Activated naive CD8-positive, alpha-beta T cell treated with anti-CD3 and anti-CD28 coated beads, Interleukin-2, amount 50 U/mL, for 16 hours (primary cell): ENCODE results near the gene MRPL19.

Experiments used
- DNase-seq: peaks from one replicate; pipeline ENCODE4 v3.0.0-alpha.2; 2020; ENCODE audit warnings: low read depth, low spot score

MRPL19 gene

DNA sequence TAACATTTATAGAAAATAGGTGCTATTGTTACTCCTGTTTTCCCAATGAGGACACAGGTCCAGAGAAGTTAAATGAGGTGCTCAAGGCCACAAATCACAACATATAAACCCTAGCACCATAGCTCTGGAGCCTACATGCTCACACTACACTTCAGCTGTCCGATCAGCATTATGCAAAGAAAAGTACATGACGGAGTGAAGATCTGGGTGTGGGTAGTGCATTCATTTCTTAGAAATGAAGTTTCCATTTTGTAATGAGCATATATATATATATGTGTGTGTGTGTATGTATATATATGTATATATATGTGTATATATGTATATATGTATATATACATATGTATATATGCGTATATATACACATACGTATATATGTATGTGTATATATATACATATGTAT, 30.2 kb upstream of the MRPL19 start:
- no peak for DNase-seq

DNA sequence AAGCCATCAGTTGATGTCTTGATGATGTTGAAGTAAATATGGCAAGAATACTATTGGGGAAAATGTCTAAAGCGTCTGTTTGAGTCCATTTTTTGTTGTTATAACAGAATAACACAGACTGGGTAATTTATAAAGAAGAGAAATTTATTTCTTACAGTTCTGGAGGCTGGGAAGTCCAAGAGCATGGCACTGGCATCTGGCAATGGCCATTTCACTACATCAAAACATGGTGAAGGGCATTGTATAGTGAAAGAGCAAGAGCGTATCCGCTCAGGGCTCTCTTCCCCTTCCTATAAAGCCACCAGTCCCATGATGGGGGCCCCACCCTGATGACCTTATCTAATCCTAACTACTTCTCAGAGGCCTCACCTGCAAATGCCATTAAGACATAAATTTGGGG, 29.6 kb upstream of the MRPL19 start:
- DNase-seq: no peak

DNA sequence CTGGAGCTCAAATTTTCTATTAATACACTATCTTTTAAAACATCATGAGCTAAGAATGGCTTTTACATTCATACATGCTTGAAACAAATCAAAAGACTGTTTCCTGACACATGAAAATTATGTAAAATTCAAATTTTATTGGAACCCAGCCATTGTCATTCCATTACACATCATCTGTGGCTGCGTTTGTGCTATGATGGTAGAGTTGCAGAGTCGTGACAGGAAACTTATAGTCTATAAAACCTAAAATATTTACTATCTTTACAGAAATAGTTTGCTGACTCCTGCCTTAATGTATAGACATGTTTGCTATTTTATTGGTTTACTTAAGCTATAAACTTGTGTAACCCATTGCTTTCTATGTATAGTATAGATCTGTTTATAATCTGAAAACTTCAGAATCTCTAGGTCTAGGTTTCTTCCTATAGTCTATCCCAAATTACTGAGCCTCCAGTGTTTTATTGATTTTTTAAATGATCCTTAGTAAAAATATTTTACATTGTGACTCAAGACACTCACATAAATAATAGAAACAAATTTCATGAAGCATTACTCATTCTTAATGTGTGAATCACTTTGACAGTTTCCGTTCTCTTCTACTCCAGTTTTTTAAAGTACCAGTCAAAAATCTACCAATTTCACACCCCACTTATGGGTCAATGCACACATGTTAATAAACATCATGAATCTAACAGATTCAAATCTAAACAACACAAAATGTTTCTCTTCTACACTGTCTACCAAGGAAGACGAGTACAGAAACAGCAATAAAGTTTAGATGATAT, 26.4 kb upstream of the MRPL19 start:
- no peak for DNase-seq

DNA sequence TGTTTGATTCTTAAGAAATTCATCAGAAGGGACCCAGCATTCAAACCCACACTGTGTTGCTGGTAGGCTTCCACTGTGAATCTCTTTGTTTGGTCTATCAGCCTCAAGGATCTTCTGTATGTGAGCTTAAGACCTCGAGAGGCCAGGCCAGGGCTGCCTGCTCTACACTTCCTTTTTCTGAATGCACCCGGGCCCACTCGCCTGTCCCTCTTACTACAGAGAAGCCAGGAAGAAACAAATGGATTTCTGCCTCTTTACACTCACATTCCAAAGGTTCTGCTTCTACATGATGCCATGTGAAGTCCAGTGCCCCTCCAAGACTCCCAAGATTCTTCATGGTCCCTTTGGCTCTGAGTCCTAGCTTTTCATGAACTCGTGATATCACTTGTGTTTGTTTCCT, 25.4 kb upstream of the MRPL19 start:
- no peak for DNase-seq

DNA sequence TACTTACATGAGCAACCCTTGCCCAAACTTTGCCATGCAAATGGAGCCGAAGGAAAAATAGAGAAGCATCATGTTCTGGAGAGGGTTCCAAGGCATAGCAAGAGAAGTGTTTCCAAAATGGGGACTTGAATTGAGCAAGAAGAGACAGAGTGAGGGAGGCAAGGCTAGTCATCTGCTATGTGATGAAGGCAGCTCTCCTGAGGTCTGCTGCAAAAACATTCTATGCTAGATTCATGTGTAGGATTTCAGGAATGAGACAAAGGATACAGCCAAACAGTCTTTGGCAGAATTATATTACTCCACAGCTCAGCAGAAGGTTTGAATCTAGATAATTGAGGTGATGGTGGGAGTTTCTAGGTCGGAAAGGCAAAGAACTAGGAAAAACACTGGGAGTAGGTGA, 24.1 kb upstream of the MRPL19 start:
- DNase-seq: no peak

DNA sequence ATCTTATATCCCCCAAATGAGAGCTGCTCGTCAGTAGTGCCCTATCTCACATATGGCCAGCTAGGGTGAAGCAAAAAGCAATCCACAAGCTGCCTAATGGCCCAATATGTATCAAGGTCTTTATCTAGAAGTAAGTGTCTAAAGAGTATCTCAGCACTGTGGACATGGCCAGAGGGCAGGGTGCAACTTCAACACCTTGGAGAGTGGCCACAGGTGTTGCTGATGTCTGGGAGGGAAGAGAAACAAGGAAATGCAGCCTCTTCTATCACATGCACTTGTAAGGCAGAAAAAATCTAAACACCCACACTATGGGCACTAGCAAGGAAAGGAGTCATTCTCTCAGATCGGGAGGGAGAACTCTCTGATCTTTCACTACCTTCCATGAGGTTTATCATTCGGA, 23.7 kb upstream of the MRPL19 start:
- no peak for DNase-seq

DNA sequence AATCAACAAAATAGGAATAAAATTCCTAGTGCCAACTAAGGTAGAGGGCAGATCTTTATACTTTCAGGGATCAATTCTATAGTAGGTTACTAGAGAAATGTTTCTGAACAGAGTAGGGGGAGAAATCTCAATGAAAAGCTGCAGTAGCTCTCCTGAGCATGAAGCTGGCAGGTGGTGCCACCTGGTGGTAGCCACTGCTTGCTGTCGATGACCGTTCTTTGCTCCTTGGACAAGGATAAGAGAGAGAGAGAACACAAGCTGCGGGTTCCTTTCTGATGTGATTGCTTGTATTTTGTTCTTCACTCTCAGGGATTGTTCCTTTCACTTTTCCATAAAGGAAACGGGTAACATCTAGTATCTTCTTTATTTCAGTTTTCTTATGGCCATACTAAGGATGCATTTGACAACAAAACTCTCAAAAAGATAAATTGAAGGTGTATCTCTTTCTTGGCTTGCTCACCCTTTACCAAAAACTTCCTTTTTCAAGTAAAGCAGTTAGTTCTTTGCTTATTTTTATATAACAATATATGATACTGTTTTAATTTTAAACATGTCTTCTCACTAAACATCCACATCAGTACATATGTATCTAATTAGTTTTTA, 18.6 kb upstream of the MRPL19 start:
- DNase-seq: peak; percentile 27

DNA sequence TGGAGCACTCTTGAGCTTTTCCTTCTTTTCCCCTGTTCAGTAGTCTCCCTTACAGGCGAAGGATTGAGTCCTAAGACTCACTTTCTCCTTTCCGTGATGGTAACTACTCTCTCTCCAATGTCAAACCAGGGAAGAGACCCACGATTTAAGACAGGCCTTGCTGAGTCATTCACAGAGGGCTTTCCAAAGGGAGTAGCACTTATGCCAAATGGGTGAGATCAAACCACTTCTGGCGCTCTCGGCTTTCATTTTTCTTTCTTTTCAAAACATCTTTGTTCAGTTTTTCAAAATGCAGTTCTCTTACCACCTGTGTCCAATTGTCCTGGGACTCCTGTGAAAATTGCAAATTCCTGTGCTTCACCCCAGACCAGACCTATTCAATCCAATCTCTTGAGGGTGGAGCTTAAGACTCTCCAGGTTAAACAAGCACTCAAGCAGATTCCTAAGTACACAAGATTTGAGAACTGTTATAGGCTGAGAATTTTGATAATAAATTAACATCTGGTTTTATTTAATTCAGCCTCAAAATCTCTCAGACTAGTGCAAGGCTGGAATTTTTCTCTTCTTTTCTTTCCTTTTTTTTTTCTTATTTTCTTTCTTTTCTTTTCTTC, 14.4 kb upstream of the MRPL19 start:
- DNase-seq: no peak

DNA sequence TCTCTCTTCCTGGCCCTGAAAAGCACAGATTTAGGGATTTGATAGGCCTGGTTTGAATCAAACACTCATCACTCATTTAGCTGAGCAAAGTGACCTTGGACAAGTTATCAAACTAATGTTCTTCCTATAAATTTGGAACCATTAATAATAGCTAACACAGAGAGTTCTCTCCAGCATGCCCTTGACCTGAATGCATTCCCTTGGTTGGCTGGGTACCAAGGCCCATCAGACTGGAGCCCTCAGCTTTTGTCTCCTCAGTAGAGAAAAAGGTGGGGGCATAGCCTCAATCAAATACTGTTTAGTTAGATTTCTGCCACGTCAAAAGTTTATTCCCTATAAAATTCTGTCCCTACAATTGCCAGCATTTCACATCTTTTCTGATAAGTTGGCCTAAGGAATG, 13.8 kb upstream of the MRPL19 start:
- no peak for DNase-seq

DNA sequence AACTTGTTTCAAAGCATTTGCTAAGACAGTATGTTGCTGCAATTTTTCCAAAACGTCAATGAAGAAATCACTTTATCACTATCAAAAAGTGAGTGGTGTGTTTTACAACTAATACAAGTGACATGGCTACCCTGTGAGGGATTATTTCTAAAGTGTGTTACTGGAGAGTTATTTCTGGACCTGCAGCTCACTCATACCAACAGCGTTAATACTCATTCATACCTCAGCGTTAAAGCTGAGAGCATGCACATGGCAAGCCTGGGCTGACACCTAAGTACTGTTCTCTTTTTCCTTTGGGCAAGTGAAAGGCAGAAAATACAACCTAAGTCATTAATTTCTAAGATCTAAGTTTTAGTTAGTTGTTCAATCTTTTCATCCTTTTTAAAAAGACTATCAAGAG, 13.0 kb upstream of the MRPL19 start:
- DNase-seq: no peak

DNA sequence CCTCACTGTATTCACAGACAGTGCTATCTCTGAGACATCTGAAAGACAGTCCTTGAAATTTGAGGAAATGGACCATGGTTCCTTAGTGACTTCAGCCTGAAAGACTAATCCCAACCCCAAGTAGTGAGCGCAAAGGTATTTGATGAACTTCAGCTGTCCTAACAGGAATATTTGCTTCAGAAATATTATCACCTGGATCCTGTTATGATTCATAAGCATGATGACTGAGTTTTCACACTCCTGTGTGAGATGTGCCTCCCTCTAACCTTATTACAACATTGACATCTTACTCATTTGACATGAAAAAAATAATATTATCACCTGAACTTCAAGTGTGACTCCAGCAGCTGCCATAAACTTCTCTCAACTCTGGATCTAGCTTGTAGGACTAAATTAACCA, 11.6 kb upstream of the MRPL19 start:
- no peak for DNase-seq

DNA sequence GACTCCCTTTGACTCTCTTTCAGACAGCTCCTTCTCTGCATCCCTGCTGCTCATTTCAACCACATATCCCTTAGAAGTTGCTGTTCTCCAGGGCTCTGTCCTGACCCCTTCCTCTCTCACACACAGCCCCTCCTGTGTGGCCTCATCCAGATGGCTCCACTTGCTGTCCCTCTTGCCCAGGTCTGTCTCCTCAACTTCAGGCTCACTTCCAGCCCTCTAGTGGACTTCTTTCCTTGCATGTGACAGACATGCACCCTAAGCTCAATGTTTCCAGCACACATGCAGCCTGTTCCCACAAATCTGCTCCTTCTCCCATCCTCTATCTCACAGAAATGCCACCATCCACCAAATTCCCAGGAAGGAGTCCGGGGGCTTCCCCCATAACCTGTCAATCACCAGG, 9.0 kb upstream of the MRPL19 start:
- DNase-seq: no peak

DNA sequence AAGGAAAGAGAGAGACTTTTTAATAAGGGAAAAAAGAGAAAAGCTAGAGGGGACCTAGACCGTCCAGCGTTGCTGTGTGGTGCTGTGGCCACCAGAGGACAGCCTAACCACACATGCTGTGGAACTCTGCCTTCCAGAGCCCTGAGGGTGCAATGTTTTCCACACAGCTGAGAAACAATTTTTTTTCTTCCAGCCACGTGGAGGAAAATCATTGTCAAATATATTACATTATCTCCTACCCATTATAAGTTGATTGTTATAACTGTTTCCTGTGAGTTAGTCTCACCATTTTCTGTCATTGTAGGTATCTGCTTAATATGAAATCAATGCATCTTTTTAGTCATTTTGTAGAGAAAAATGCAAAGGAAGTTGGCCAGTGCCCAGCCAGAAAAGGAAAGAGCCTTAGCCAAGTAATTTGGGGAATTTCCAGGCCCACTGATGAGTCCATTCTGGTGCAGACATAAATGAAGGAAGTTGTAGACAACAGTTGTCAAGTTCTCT, 5.9 kb upstream of the MRPL19 start:
- no peak for DNase-seq

DNA sequence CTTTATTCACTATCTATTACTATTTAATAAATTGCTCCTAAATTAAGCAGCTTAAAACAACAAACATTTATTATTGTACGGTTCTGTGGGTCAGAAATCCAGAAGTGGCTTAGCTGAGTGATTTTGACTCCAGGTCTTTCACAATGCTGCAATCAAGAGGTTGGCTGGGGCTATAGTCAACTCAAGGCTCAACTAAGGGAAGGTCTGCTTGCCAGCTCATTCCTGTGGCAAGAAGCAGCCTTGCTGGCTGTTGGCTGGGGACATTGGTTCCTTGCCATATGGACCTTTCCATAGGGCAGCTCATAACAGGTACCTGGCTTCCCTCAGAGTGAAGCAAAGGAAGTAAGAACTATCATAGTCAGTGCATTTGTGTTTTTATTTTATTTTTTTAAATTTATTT, 5.0 kb upstream of the MRPL19 start:
- DNase-seq: no peak

DNA sequence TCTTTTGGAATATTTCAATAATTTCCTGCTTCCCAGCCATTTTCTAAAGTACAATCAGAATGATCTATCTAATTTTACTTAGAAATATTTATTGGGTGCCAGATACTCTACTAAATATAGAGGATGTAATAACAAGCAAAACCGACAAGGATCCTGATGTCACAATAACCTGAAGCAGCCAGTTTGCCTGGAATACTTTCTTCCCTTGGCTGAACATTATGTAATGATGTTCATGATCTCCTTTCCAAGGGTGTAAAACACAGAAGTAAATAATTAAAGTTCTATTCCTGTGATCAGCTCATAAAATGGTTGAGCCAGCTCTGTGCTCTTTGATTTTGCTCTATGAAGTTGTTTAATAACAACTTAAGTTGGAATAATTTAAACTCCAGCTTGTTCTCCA, 2.6 kb upstream of the MRPL19 start:
- no peak for DNase-seq

DNA sequence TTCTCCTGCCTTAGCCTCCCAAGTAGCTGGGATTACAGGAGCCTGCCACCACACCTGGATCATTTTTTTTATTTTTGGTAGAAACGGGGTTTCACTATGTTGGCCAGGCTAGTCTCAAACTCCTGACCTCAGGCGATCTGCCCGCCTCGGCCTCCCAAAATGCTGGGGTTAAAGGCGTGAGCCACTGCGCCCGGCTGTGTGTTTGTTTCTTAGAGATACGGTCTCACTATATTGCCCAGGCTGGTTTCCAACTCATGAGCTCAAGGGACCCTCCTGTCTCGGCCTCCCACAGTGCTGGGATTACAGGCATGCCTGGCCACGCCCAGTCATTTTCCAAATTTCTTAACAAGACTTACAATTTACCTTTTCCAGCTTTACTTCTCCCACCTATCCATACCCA, 940 bp upstream of the MRPL19 start:
- DNase-seq: no peak

DNA sequence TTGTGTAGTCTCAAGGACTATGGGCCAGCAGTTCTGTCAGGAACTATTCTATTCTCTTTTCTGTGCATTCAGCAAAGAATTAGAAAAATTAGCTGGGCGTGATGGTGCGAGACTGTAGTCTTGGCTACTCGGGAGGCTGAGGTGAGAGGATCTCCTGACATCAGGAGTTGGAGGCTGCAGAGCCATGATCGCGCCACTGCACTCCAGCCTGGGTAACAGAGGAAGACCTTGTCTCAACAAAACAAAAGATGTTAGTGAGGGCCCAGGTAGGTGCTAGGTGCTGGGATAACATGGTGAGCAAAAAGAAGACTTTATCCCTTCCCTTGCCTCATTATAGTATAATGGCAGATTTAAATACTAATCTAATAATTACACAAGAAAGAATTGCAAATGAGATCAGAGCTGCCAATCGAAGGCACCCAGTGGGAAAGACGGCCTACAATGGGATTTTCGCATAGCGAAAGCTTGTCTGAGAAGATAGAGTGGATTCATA, 447 bp upstream of the MRPL19 start:
- DNase-seq: no peak

DNA sequence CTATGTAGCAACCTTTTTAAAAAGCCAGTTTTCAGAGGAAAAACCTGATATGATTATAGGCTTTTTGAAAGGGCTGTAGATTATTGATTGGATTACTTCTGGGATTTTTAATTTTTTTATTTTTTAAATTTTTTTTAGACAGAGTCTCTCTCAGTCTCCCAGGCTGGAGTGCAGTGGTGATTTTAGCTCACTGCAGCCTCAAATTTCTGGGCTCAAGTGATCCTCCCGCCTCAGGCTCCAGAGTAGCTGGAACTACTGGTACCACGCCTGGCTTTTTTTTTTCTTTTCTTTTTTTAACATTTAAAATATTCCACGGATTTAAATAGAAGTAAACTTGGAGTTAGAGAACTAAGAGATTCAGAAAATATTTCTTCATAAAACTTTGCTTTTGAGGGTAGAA, 1.2 kb downstream of the MRPL19 start:
- no peak for DNase-seq

DNA sequence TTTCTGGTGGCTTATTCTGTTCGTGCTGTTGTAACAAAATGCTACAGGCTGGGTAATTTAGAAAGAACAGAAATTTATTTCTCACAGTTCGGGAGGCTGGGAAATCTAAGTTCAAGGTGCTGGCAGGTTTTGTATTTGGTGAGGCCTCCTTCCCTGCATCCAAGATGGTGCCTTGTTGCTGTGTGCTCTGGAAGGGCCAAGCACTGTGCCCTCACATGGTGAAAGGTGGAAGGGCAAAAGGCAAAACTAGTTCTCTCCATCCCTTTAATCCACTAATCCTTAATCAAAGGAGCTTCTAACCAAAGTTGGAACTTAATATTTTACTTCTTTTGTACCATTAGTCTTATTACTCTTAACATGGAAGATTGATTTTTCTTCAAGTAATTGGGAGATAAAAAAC, 7.4 kb downstream of the MRPL19 start:
- DNase-seq: no peak

DNA sequence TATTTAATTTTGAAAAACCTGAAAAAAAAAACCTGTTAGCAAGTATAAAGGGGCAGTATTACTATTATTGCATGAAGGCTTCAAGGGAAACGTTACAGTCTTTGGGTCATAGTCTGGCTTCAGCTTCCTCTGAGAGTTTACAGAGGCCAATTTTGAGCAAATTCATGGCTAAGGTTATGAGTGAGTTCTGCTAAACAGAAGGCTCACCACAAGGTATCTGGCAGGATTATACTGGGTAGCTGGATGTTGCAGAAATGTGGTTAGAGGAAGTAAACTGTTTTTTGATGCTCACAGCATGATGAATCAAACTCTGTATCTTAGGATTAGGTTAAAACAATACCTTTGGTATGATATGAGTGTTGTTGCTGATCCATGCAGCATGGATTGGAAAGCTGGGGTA, 9.3 kb downstream of the MRPL19 start:
- no peak for DNase-seq

DNA sequence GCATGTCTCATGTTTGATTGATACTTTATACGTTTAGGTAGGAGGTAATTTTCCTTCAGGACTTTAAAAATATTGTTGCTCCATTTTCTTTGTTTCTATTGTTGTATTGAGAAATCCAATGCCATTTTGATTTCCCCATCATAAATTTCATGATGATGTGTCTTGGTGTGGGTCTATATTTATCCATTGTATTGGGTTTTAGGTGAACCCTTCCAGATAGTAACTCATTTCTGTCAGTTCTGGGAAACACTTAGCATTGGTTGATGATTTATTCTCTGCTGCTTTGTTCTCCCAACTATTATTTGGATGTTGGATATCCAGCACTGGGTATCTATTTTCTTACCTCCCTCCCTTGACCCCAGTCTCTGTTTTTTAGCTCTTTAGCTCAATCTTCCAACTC, 10.0 kb downstream of the MRPL19 start:
- DNase-seq: no peak

DNA sequence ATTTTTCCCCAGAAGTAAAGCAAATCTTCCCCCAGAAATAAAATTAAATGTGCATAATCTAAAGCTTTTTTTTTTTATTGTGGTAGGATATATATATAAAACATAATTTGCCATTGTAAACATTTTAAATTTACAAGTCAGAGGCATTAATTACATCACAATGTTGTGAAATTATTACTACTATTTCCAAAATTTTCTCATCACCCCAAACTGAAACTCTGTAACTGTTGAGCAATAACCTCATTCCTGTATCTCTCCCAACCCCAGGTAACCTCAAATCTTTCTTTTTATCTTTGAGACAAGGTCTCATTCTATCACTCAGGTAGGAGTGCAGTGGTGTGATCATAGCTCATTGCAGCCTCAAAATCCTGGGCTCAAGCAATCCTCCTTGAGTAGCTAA, 11.2 kb downstream of the MRPL19 start:
- no peak for DNase-seq

DNA sequence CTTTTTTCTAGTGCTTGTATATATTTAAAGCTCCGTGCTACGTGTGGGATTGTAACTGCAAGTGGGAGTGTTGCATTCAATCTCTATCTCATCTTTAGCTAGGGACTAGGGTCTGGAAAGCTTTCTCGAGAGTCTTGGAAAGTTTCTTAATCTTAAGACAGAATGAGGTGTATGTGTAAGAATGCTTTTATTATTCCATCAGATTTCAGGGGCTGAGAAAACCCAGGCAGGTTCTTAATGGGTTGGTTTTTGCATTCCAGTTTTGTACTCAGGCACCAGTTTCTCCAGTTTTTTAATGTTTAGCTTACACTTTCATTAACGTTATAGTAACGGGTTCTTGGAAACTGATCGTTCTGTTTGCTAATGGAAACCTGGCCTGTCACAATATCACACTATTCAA, 20.3 kb downstream of the MRPL19 start:
- DNase-seq: no peak
